MM.1S (cell line): ENCODE measurements around the gene FGF5.

Source experiments
- CTCF ChIP-seq: fragments of 300-600 bp; sonication (generic); IDR thresholded peaks from 2 replicates; pipeline ENCODE4 v1.5.1; 2016; ENCODE audit warnings: antibody characterized with exemption, low read length, mixed read lengths
- EZH2 ChIP-seq: fragments of 300-600 bp; sonication (generic); optimal IDR thresholded peaks from 2 replicates; pipeline ENCODE3; 2017; ENCODE audit warnings: low read depth, mild to moderate bottlenecking, antibody characterized with exemption, low read length, mixed read lengths
- EZH2phosphoT487 ChIP-seq: fragments of 300-600 bp; sonication (generic); IDR thresholded peaks from 2 replicates; pipeline ENCODE4 v1.6.1; 2018; ENCODE audit warnings: antibody characterized with exemption, low read length

GRCh38 chr4:80268081-80268823 lies 1.8 kb downstream of the FGF5 start:
- TF ChIP-seq CTCF (no peak), EZH2phosphoT487 (no peak), EZH2 (no peak)
